HG03064 (cell line): ENCODE measurements around the gene NLK.
"Not testable (repeated sequence)": the region's sequence is repeated elsewhere in the genome, so short reads cannot be mapped to it uniquely, and the experiment has no call there.

ENCODE experiments used
- ATAC-seq: cut with Tn5 transposase; IDR thresholded peaks from one replicate; pipeline ENCODE4 v1.9.1; 2021; ENCODE audit warnings: low read depth; ENCODE audit not compliant: unreplicated experiment

The NLK gene

DNA sequence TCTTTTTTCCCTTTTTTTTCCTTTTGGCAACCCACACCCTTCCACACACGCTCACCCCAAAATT, at the start of gene NLK:
NLK (plus strand) TSS at position 21 of the 64 bp plus-strand sequence. CDS start 197 bp downstream, outside the sequence.
- no peak for ATAC-seq

GRCh38 chr17:27993161-27993695, 49.2 kb upstream of the NLK start:
- no peak for ATAC-seq

GRCh38 chr17:27993723-27994310, 48.7 kb upstream of the NLK start:
- no peak for ATAC-seq

DNA sequence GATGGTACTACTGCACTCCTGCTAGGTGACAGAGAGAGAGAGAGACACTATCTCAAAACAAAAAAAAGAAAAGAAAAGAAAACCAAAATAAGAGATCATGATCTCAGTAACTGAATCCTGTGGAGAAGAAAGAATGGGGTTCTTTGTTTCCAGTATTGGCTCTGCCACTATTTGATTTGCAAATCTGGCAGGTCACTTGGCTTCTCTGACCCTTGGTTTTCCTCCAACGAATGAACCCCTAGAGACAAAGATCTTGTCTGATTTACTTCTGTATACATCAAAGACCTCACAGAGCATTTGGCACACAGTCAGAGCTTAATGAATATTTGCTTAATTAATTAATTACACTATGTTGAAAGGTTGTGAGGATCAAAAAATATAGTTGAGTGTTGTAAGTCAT, 47.9 kb upstream of the NLK start:
- ATAC-seq: no peak

- no peak for ATAC-seq
Observed at GRCh38 chr17:27995554-27995953, 46.9 kb upstream of the NLK start.

GRCh38 chr17:27996202-27997043, 46.1 kb upstream of the NLK start:
- no peak for ATAC-seq

GRCh38 chr17:27997044-27997401, 45.5 kb upstream of the NLK start:
- no peak for ATAC-seq

GRCh38 chr17:27997522-27997921, 45.0 kb upstream of the NLK start:
- ATAC-seq: no peak

GRCh38 chr17:28001149-28001548, 41.3 kb upstream of the NLK start:
- no peak for ATAC-seq

DNA sequence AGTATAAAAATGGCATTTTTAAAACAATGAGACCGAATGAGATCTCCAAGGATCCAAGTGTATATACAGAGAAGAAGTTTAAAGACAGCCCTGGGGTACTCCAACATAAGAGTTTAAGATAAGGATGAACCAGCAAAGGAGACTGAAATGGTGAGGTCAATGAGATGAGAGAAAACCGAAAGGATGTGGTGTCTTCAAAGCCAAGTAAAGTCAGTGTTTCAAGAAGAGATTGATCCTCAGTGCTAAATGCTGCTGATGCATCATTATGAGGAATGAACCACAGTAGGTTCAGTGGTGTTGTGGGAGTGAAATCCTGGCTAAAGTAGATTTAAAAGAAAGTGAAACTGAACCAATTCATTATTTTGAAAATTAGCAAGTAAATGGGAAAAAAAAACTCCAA, 38.1 kb upstream of the NLK start:
- no peak for ATAC-seq

DNA sequence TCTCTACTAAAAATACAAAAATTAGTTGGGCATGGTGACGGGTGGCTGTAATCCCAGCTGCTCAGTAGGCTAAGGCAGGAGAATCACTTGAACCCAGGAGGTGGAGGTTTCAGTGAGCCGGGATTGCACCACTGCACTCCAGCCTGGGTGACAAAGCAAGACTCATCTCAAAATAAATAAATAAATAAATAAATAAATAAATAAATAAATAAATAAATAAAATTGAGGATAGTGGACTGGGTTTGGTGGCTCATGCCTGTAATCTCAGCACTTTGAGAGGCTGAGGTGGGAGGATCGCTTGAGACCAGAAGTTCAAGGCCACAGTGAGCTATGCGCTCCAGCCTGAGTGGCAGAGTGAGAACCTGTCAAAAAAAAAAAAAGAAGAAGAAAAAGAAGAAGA, 34.6 kb upstream of the NLK start:
- not testable (repeated sequence) for ATAC-seq

- no peak for ATAC-seq
Observed at GRCh38 chr17:28008513-28008912, 34.0 kb upstream of the NLK start.

DNA sequence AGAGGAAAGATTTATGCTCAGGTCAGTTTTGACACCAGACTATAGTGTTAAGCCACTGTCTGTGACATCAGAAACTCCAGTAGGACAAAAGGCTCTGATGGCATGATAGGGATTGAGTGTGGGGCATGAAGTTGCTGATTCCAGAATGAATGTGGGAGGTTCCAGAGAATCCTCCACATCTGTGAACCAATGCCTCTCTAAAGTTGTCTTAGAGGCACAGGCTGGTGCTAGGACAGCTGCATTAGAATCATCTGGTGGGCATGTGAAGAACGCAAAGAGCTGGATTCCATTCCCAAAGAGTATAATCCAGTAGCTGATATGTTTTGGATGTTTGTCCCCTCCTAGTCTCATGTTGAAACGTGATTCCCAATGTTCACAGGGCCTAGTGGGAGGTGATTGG, 32.1 kb upstream of the NLK start:
- ATAC-seq: no peak

DNA sequence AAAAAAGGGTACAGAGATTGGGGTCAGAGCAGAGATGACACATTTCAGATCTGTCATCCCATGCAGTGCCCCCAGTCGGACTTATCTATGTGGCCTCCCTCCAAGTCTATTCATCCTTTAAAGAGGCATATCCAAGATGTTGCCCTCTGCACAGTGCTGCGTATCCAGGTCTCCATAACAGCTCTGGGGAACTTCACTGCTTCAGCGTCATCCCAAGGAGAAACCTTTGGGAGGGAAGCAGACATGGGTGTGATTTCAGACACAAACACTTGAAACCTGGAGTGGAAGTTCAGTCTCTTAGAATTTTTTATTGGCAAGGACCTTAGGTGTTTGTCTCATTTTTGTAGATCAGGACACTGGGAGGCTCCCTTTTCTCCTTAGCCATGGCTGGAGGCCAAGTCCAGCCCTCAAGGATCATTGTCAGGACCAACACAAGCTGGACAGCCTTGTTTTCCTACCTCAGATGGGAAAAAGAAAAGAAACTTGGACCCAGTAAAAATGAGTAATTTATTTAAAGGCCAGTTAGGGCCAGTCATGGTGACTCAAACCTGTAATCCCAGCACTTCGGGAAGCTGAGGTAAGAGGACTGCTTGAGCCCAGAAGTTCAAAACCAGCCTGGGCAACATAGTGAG, 23.9 kb upstream of the NLK start:
- no peak for ATAC-seq

GRCh38 chr17:28020515-28020914, 22.0 kb upstream of the NLK start:
- ATAC-seq: no peak

- ATAC-seq: no peak
Observed at GRCh38 chr17:28029044-28029443, 13.4 kb upstream of the NLK start.

DNA sequence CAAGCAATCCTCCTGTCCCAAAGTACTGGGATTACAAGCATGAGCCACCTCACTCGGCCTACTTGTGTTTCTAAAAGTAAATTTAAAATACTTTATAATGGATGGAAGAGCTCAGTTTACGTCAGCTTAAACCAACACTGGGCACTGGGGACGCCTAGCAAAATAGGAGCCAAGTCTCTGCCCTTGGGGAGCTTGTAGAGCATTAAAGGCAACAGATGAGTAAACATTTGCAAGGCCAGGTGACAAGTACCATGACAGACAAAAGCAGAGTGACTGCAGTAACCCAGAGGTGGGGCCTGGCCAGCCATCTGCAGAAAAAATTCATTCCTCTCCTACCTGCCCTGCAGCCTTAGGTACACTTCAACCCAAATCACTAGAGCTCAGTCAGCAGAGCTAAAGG, 12.1 kb upstream of the NLK start:
- no peak for ATAC-seq

DNA sequence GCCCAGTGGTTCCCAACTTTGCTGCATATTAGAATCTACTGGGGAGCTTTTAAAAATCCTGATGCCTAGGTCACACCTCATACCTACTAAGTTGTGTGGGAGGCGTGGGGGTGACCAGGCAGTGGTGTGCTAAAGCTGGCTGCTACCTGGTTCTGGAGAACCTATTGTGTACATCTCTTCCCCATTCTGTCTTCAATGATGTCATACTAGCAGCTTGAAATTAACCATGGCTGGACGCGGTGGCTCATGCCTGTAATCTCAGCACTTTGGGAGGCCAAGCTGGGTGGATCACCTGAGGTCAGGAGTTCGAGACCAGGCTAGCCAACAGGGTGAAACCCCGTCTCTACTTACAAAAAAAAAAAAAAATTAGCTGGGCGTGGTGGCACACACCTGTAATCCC, 11.3 kb upstream of the NLK start:
- ATAC-seq: no peak

- no peak for ATAC-seq
Observed at GRCh38 chr17:28033972-28034714, 8.3 kb upstream of the NLK start.

- ATAC-seq: not testable (repeated sequence)
Observed at GRCh38 chr17:28035452-28035851, 7.0 kb upstream of the NLK start.

DNA sequence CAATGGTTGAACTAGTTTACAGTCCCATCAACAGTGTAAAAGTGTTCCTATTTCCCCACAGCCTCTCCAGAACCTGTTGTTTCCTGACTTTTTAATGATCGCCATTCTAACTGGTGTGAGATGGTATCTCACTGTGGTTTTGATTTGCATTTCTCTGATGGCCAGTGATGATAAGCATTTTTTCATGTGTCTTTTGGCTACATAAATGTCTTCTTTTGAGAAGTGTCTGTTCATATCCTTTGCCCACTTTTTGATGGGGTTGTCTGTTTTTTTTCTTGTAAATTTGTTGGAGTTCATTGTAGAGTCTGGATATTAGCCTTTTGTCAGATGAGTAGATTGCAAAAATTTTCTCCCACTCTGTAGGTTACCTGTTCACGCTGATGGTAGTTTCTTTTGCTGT, 6.6 kb upstream of the NLK start:
- ATAC-seq: not testable (repeated sequence)

GRCh38 chr17:28038802-28039201, 3.7 kb upstream of the NLK start:
- ATAC-seq: no peak
